DLD1 (cell line): ENCODE data around the gene AP3B2.
"Not testable (repeated sequence)": the region's sequence is repeated elsewhere in the genome, so short reads cannot be mapped to it uniquely, and the experiment has no call there.

Source experiments
- in situ Hi-C: cut with HindIII; loops from 2 replicates; pipeline ENCODE4 v1.10.0; 2017; ENCODE audit warnings: low sequenced_read_pairs

Gene AP3B2

DNA sequence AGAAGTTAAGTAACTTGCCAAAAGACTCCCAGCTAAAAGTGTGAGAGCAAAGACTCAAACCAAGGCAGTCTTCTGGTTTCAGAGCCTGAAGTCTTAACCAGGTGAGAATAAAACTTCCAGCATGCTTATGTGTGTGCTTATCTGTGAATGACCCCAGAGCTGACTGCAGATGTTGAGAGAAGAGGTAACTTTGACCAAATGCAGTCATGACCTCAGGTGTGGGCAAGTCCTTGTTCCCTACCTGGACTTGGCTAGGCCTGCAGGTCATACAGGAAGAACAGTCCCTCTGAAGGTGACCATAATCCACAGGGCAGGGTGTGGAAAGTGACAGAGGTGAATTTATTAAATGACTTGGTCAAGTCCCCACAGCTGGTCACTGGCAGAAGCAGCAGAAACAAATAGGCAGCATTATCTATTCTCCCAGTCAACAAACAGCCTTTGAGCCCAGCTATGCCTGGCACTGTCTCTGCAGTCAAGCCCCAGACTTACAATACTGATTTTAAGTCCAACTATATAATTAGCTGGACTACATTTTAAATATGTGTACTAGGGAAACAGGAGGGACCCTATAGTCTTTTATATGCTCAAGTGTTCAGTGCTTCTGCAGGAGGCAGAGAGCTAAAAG lies 59.5 kb downstream of the AP3B2 start:
- in situ Hi-C loops: no loop called here

DNA sequence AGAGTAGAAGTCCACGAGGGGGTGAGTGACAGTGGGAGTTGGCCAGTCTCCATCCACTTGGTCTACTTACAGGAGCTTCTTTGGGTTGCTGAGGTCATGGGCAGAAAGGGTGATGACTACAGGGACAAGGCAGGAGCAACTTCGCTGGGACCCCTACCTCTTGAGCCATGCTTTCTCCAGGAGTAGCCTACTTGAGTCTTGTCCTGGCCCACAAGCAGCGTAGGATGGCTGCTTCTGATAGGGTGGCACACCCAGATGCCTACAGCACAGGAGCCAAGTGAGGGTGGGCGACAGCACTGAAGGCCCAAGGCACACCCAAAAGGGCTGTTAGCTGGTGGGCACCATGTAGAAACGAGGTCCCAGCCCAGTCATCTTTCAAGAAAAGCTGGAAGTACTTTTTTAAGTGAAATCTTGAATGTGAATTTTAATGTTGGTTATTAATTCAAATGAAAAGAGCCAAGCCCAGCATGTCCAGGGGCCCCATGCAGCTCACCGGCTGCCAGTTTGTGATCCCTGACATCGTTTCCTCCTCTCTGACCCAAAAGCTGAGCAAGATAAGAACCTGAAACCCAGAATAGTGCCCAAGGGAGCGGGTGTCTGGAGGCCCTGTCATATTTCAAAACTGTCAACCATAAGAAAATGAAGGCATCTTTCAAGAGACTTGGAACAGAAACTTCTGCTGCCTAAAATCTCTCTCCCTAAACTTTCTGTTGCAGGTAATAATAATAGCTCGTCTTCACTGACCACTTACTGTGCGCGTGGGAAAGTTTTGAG lies 60.3 kb downstream of the AP3B2 start:
- in situ Hi-C loops: no loop called here

DNA sequence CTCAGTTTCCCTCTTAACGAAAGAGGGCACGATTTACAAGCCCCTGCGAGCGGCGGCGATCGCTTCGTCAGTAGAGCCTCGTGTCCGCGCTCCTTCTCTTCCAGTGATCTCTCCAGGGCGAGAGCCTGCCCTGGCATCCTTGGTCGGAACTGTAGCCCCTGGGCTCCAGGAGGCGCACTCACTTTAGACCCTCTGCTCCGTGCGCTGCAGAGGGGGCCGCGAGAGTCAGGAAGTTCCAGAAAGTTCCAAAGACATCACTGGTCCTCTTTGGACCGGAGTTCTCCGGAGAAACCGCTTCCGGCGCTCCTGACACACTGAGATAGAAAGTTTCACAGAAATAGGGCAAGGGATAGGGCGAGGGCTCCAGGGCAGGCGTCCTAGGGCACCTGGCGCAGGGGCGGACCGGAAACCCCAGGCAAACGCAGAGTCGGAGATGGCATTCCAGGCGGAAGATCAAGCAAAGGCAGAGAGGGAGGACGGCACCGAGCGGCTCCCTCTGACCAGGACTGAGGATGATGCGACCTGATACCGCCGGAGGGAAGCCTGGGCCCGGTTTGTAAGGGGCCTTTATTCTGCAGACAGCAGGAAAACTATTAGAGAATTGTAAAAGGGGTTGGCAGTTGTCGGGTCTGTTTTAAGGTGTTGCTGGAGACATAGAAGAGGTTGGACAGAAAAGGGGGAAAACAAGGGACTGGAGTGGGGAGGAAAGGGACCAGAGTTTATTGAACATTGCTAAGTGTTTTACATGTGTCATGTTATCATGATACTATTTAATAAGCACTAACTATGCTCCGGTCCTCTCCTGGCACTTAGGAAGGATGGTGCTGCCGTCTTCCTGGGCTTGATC lies 61.2 kb downstream of the AP3B2 start:
- in situ Hi-C loops: no loop called here

DNA sequence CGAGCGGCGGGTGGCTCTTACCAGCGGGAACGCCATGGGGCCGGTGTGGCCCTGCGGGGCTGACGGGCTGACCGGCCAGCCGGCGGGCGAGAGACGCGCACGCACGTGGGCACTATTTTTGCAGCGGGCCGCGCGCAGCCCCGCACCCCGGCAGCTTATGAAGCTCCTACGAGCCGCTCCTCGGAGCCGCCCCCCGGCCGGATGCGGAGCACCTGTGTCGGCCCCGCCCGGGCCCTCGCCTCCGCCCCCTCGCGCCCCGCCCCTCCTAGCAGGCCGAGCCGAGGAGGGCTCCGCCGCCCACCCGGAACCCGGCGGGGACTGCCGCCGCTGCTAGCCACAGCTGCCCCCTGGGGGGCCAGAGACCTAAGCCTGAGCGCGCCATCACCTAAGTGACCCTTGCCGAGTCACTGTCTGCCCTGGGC lies 61.8 kb downstream of the AP3B2 start:
- in situ Hi-C loops: no loop called here

DNA sequence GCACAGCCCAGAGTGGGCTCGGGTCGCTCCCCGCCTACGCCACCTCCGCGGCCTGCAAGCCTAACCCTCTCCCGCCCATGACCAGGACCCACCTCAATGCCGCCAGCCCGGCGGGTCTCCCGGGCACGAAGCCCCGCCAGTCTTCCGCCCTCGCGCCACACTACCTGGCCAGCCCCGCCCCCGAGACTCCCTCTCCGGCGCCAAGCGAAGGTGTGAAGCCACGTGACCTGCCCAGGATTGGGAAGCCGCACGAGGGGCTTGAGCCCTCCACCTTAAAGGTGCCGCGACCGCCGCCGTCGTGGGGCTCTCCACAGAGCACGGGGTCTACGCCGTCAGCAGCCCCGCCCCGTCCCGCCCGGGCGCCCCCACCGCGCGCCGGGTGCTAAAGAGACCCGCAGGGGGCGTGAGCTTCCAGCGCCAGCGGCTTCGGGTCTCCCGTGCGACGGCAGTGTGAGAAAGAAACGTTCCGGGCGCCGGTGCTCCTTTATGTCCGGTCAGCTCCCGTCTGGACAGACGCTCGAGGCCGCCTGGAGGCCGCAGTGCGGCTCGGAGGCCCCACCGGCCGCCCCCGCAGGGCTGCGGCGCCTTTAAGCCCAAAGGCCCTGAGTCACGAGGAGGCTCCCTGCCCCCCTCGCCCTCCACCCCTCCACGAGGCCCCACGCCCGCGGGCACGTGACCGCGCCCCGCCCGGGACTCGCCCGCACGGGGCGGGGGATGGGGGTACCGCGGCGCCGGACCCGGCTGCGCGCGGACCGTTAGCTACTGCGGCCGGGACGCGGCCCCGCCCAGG lies 62.4 kb downstream of the AP3B2 start, which contains the start of gene CPEB1:
Gene CPEB1 (minus strand): TSS at position 319 of the 790 bp plus-strand sequence. CDS start 18,904 bp downstream, outside the sequence.
- in situ Hi-C loops: no loop called here

DNA sequence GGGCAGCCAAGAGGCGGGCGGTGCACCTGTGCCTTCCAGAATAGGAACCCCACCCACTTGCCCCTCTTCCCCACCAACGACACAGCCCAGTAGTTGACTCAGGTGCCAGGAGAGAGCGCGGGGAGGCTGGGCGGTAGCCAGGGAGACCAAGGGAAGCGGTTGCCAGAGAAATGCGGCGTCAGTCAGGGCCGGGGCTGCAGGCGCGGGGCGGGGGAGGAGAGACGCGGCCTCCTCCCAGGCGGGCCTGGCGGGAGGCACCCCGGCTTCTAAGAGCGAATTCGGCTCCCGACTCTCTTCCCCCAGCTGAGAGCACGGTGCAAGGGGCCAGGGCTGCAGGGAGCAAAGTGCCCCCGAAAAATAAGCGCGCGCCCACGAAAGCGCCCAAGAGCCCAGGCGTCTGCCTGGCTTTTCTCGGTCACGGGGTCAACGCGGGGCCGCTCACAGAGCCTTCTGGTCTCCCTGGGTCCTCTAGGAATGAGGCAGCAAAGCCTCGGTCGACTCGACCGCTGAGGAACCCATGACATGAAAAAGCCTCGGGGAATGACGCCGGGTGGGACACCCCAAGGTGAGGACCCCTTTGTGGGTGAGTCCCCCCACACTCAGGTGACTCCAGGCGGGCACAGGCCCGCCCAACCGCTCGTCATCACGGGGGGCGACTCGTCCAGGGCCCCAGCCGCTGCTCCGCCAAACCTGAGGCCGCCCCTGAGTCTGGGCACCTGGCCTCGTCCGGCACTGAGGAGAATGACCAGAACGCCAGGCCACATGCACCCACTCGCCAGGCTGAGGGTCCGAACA lies 63.2 kb downstream of the AP3B2 start:
- in situ Hi-C loops: no loop called here

DNA sequence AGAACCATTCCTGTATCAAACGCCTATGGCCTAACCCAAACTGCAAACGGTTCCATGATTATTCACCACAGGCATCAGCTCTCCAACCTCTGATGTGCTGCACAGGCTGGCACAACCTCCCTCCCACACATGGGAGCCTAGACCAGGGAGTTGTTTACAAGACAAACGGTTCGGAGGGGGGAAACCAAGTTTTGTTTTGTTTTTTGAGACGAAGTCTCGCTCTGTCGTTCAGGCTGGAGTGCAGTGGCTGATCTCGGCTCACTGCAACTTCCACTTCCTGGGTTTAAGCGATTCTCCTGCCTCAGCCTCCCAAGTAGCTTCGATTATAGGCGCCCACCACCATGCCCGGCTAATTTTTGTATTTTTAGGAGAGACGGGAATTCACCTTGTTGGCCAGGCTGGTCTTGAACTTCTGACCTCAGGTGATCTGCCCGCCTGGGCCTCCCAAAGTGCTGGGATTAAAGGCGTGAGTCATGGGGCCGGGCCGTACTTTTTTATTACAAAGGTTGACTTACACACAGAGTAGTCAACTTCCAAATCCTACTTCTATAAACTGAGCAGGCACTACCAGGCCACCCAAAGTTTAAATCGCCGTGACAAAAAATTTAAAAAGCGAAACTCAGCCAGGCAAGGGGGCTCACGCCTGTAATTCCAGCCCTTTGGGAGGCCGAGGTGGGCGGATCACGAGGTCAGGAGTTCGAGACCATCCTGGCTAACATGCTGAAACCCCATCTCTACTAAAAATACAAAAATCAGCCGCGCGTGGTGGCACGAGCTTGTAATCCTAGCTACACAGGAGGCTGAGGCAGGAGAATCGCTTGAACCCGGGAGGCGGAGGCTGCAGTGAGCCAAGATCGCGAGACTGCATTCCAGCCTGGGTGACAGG lies 64.5 kb downstream of the AP3B2 start:
- in situ Hi-C loops: not testable (repeated sequence)

DNA sequence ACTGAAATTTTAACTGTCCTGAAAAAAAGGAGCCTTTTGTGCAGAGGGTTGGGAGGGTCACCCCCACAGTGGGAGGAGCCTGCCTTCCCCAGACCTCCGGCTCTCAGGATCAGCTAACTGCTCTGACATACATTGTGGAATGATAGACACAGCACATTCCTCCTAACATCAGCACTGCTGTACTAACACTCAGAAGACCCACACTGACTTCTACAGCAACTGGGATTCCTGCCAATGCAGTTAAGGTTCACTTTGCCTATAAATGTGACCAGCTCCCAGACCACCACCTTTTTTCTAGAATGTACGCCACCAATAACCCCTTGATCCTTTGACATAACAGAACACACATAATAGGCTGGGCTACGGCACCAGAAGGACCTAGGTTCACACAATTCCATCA lies 65.7 kb downstream of the AP3B2 start:
- in situ Hi-C loops: no loop called here

DNA sequence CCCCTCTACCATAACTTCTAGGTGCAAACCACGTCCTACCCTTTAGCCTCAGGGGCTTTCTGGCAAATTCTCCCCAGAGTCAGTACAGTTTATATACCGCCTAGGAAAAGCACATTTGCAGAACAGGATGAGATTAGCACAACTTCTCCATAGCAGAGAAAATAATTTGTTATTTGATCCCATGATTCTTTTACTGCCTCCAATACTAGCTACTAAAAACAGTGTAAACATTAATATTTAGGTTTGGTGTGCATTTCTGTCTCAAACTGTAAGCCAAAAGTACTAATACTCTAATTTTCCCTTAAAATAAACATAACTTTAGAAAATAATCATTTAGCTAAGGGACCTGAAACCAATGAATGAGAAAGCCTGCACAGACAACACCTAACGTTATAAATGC lies 67.0 kb downstream of the AP3B2 start:
- in situ Hi-C loops: no loop called here

DNA sequence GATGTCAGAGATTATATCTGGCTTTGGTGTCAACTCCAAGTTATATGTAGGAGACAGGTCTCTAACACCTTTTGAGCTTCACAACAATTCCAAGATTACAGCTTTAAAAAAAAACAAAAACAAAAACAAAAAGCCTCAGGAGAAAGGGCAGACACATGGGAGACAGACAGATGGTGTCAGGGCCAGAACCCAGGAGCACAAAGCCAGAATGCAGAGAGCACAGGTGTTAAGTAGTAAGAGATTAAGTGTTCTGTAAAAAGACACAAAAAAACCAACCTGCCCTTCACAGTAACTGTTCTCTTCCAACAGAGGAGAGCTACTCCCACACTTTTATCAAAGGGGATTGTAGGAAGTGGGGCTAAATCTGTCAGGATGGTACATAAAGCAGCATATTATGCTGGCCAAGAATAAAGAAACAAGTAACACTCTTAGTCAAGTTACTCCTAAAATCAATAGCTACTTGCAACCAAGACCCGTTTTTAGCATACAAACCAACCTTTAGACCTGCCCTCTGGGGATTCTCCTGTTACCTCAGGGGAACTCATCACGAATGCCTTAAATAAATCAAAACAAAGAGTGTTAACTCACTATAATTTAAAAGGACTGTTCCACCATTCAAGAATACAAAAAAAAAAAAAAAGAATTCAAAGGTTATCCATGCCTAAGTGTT lies 68.4 kb downstream of the AP3B2 start:
- in situ Hi-C loops: no loop called here

DNA sequence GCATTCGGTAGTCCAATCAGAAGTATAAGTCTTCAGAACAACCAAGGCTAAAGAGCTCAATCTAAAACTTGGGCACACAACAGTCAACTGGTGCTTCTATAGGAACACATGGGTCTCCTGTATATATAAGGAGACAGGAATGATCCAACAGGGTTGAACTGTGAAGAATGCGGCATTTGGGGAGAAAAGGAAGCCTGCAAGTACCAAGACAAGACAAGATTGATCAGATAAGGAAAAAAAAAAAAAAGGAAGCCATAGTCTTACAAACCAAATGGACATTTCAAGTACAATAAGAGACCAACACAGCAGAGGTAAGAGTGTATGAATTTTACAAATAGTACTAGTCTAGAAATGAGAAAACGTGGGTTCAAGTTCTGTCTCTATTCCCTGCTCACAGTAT lies 69.0 kb downstream of the AP3B2 start:
- in situ Hi-C loops: no loop called here

DNA sequence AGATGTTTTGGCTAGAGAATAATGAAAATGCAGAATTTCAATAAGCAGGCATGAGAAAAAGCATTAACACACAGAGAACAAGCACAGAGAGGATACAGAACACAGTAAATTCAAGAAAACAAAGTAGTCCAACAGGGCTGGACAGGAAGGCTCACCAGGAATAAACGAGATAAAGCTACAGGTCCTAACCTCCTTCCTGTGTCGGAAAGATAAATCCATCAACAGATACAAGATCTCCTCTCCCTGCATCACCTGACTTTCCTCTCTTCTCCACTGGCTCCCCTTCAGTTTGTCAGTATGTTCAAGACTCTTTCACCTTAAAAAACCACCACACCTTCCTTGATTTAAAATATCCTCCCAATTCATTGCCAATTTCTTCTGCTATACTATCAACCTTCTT lies 73.9 kb downstream of the AP3B2 start:
- in situ Hi-C loops: no loop called here

DNA sequence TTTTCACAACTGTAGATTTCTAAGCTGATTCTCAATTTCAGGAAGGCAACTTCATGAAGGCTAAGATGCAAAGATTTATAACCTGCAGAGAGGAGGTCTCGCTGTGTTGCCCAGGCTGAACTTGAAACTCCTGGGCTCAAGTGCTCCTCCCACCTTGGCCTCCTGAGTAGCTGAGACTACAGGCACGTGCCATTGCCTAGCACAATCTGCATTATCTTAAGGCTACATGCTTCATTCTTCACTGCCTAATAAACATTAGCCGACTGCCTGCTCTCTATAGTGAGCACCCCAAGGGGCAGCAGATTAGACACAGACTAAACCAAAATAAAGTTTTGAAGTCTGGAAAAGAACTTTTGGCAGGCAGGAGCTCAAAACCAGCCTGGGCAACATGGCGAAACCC lies 79.6 kb downstream of the AP3B2 start:
- in situ Hi-C loops: no loop called here

DNA sequence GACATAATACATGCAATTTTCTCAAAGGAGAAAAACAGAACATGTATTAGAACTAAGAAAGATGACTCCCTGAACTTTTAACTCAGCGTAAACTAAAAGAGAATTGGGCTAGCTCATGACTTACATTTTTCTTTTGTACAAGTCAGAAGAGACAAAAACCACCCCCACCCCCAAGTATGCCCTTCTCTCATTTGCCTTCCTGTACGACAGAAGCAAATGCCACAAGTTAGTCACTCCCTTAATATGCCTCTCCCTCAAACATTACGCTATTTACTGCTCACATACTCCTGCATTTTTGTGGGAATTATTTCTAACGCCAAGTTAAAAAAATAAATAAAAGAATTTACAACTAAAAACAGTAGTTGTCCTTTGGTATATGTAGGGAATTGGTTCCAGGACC lies 84.5 kb downstream of the AP3B2 start:
- in situ Hi-C loops: no loop called here

DNA sequence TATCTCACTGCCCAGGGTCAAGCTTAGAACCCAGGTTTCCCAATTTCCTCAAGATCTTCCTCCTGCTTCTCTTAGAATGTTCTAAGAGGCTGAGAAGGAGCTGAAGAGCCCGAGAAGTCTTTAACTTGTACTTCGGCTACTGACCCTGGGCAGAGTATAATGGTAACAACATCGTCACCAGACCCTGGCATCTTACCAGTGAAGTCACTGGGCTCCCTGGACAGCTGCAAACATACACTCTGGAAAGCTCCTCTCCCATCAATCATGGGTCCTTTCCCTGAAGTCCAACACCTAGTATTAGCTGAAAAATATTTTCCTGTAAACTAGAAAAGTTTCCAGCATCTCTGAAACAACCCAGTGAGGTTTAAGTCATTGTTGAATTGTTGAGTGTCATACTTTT lies 85.2 kb downstream of the AP3B2 start:
- in situ Hi-C loops: no loop called here

DNA sequence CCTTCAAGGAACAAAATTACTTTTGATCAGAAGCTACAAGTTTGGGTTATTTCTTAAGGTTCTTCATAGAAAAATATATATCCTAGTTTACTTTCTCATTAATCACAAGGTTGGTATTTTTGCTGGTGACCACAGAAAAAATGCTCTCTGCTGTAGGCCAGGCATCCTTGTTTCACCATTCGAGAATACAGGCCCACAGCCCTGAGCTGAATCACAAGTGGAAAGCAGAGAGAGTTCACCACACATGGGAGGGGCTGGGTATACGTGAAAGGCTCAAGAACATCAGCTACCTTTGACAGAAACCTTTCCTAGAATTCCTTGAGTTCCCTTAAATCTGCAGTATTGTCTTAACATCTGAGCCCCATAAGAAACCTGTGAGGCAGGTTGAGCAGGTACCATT lies 85.7 kb downstream of the AP3B2 start:
- in situ Hi-C loops: no loop called here

DNA sequence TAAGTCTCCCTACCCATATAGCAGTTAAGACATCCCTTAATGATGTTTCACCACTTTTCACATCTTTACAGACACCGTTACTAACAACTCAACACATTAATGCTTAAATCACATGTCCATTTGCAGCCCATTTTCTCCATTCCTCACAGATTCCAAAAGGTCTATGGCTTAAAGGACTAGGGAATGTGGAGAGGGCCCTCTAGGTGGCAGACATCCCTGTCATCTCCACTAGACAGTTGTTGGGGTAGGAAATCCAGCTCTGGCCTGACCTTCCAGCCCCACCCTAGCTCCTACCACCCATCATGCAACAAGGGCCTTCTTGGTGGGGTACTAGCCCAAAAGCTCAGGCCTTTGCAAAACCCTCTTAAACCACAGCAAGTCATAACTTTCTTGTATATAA lies 87.7 kb downstream of the AP3B2 start:
- in situ Hi-C loops: no loop called here

DNA sequence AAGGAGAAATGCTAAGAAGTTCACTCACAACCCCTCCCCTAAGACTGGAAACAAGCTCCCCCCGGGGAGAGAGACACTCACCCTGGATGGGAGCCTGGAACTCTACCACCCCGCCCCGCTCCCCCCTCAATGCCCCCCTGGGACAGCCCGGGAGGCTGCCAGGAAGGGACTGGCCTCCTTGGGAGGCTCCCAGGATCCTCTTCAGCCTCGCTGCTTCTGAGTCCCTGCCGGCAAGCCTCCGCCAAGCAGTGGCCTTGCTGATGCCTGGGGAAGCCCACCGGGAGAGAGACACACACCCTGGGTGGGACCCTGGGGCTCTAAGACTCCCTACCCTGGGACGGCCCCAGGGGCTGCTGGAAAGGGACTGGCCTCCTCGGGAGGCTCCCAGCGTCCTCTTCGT lies 95.9 kb downstream of the AP3B2 start:
- in situ Hi-C loops: no loop called here

DNA sequence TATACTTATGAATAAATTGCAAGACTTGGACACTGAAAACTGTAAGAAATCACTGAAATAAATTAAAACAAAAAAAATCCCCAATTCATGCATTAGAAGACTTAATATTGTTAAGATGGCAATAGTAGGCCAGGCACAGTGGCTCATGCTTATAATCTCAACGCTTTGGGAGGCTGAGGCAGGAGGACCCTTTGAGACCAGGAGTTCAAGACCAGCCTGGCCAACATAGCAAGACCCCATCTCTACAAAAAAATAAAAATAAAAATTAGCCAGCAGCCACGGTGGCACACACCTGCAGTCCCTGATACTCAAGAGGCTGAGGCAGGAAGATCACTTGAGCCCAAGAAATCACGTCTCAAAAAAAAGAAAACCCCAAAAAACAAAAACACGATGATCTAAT lies 98.3 kb downstream of the AP3B2 start:
- in situ Hi-C loops: no loop called here
